Activated CD4-positive, alpha-beta T cell treated with anti-CD3 and anti-CD28 coated beads, Interleukin-2, Interleukin-4, amounts not matched to agents 100 ng/mL and 50 ng/mL, durations not matched to agents 16 hours and 8 hours (primary cell): ENCODE results near the gene ALOX12B.
"Not testable (repeated sequence)": the region's sequence is repeated elsewhere in the genome, so short reads cannot be mapped to it uniquely, and the experiment has no call there.

Experiments used
- DNase-seq: peaks from one replicate; pipeline ENCODE4 v3.0.0-alpha.2; 2020; ENCODE audit warnings: low spot score

ALOX12B gene

DNA sequence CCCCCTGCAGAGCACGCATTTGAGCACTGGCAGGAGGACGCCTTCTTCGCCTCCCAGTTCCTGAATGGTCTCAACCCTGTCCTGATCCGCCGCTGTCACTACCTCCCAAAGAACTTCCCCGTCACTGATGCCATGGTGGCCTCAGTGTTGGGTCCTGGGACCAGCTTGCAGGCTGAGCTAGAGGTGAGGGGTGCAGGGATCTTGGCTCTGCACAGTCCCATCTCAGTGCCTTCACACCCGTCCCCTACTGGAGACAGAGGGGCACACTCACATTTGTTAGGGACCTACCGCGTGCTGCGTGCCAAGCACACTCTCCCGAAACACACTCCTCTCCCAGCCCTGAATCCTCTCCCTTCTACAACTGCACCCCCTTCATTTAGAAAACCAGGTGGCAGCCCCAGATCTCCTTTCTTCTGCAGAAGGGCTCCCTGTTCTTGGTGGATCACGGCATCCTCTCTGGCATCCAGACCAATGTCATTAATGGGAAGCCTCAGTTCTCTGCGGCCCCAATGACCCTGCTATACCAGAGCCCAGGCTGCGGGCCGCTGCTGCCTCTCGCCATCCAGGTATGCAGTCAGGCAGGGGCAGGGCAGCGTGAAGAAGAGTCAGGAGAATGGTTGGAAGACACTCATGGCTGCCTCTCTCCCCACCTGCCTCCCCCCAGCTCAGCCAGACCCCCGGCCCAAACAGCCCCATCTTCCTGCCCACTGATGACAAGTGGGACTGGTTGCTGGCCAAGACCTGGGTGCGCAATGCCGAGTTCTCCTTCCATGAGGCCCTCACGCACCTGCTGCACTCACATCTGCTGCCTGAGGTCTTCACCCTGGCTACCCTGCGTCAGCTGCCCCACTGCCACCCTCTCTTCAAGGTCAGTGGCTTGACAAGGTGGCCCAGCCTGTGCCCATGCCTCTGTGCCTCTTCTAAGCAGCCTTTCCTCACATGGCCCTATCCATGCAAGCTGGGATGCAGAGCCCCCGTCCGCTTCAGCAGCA lies 42.4 kb downstream of the ALOX12B start:
- no peak for DNase-seq

DNA sequence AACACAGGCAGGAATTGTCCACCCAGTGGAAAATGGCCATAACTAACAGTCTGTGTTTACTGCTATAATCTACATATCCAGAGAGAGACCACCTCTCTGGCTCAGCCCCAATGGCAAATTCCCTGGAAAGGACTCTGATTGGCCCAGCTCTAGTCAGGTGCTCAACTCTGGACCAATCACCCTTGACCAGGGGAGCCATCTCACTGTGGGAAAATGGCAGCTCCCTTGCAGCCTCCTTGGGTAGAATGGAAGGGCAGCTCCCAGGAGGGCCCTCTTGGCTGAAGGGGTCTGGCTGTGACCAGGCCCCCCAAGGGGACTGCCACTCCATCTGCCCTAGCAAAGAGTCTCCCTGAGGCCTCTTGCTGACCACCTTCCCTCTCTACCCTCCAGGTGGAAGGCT lies 45.5 kb downstream of the ALOX12B start:
- no peak for DNase-seq

DNA sequence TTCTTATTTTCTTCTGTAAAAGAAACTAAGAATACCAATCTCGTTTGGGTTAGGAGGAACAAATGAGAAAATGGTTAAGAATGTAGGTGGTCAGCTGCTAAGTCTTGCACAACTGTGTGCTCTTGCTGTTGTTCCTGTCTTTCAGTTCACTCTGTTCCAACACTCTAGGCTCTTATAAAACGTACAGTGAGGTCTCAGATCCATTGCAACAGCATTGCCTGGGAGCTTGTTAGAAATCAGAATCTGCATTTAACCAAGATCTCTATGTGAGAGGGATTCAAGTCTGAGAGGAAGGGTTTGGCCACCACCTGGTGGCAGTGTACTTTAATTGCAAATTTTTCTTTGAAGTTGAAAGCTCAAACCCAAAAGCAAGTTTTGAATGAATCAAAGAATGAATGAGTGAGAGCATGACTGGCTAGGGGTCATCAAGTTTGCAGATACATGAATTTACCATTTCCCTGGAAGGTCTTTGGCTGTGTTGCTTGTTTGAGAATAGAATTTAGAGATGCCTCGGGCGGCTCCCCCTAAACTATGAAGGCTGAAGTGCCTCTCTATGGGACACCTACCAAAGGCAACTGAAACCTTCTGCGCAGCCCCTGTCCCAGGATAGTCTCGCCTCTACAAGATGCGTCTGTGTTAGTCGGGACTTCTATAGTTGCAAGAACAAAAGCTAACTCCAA lies 46.1 kb downstream of the ALOX12B start:
- DNase-seq, result peak; percentile 44

DNA sequence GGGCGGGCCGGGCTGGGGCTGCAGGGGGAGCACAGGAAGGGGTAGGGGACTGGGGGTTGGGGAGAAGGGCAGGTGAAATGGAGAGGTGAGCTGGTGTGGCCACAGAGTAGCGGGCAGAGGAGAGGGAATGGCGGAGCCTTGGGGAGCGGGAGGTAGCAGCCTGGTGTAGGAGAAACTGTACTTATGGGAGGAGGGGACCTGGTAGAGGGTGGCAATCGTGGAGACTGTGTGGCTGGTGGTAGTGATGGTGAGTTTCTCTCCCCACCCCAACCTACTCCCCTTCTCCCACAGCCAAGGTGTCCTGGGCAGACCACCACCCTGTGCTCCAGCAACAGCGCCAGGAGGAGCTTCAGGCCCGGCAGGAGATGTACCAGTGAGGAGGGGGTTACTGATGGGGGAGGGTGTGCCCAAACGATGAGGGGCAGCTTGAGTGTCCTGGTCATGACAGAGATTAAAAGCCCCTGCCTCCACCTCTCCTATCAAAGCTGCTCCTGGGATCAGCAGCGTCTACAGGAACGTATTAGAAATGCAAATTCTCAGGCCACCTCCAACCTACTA lies 47.8 kb downstream of the ALOX12B start:
- no peak for DNase-seq

DNA sequence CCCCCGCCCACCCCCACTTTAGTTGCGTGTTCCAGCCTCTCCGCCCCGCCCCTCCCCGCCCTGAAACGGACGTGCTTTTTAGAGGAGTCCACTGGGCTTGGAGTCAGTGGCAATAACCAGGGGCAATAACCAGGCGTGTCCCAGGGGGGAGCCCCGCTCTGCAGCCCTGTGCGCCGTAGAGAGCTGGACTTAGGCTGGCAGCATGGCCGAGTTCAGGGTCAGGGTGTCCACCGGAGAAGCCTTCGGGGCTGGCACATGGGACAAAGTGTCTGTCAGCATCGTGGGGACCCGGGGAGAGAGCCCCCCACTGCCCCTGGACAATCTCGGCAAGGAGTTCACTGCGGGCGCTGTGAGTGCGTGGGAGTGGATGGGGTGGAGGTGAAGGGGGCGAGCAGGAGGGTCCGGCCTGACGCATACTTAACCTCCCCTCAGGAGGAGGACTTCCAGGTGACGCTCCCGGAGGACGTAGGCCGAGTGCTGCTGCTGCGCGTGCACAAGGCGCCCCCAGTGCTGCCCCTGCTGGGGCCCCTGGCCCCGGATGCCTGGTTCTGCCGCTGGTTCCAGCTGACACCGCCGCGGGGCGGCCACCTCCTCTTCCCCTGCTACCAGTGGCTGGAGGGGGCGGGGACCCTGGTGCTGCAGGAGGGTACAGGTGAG lies 48.4 kb downstream of the ALOX12B start, which contains the start of gene ALOX15B:
TSS of gene ALOX15B (plus strand) at position 106 of the 657 bp plus-strand sequence. CDS start at position 203, 97 bp downstream.
- DNase-seq, result no peak

DNA sequence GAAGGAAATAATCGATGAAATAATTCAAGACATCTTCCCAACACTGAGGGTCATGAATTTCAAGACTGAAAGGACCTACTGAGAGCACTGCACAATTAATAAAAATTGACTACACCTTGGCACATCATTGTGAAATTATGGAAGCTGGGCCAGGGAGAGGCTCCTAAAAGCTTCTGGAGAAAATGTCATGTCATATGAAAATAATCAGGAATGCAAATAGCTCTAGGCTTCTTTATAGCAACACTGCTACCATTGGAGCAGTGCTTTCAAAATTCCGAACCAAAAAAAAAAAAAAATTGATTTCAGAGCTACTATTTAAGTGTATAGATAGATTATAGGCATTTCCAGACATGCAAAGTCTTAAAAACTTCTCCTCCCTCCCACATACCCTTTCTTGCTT lies 55.1 kb downstream of the ALOX12B start:
- DNase-seq, result no peak

DNA sequence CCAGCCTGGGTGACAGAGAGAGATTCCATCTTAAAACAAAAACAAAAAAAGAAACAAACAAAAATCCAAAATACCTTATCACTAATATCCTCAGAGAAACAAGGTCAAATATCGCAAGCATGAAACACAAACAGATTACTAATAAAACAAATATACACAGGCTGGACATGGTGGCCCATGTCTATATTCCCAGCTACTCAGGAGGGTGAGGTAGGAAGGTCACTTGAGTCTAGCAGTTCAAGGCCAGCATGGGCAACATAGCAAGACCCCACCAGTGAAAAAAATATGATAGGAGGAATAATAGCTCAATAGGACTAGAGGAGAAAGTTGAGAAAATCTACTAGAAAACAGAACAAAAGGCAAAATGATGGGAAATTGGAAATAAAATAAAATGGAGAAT lies 55.6 kb downstream of the ALOX12B start:
- no peak for DNase-seq

DNA sequence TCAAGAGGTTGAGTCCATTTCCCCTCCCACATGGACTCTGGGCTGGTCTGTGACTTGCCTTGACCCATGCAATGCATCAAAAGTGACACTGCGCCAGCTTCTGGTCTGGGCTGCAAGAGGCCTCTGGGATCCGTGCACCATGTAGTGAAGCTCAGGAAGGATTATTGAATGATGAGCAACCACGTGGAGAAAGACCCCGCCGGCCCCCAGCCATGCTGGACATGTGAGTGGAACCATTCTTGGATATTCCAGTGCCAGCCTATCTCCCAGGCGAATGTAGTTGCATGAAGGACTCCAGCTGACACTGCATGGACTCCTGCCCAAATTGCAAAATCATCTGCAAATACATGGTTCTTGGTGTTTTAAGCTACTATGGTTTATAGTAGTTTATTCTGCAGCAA lies 56.3 kb downstream of the ALOX12B start:
- no peak for DNase-seq

DNA sequence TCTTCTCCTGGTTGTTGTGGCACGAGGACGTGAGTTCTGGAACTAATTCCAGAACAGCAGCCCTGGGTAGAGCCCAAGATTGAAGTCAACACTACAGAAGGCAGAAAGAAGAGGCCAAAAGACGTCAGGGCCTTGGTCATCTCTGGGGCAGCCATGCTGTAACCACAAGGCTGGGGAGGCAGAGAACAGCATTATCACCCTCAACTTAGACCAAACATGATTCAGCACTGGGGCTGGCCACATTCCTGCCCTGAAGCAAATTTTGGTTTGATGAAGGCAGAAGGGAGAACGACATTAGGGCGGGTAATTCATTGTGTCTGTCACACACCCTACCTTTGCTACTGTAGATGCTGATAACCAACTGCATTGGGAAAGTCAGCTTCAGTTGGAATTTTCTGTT lies 58.4 kb downstream of the ALOX12B start:
- DNase-seq, result no peak

DNA sequence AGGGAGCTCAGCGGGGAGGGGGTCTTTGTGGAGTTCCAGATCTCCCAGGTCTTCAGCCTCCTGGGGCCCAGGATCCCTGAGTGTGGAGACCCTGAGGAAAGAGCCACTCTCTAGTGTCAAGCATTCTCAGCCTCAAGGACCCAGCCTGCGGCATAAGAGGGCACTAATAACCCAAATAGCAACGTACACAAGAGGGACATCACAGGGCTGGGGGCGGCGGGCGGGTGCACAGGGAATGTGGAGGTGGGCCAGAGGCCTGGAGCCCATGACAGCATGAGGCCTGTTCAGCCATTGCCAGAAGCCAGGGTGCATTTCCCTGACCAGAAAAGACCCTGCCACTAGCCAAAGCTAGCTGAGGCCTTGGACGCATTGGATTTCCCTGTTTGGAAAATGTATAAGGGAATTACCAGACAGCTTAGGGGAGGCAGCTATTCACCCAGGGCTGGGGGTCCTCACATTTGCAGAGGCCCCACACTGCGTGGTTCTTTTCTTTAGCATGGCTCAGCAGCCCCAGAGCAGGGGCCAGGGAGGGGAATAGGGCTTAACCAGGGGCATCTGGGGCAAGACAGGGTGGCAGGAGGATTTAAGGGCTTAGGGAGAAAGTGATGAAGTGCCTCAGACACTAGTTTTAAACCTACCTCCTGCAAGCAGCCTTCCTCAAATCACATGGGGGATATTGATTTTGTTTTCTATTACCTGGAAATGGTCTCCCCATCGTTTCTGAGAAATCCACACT lies 62.2 kb downstream of the ALOX12B start:
- no peak for DNase-seq

DNA sequence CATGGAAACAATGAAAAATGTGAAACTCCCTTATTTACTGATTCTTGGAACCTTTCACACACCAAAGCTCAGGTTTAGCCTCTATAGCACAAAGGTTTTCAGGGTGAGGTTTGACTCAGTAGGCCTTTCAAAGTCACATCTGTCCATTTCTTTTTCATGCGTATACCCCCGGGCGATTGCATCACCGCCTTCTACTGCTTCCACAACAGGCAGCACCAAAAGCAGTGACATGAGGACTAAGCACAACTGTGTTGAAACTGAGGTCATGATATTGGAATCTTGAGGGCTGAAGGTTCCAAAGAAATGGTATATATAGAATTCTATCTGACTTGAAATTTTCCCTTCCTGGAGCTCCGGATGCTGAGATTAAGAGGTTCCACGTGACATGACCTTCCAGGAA lies 63.4 kb downstream of the ALOX12B start:
- not testable (repeated sequence) for DNase-seq
